PC-3 (cell line): Measurements from ENCODE around the gene RBM33.

Experiments used
- CTCF ChIP-seq: fragments of 300-600 bp; sonication (generic); conservative IDR thresholded peaks from 2 replicates; pipeline ENCODE4 v1.5.1; 2017; ENCODE audit warnings: antibody characterized with exemption, low read depth, mild to moderate bottlenecking, low read length
- EZH2 ChIP-seq: fragments of 300-600 bp; sonication (generic); IDR thresholded peaks from one replicate; pipeline ENCODE4 v1.6.1; 2017; ENCODE audit warnings: antibody characterized with exemption, mild to moderate bottlenecking, low read length; ENCODE audit not compliant: unreplicated experiment
- EZH2phosphoT487 ChIP-seq: fragments of 300-600 bp; sonication (generic); IDR thresholded peaks from 2 replicates; pipeline ENCODE4 v1.6.1; 2018; ENCODE audit warnings: mild to moderate bottlenecking, antibody characterized with exemption, low read length, borderline replicate concordance

GRCh38 chr7:155710031-155710430, 65.6 kb downstream of the RBM33 start:
- no peak for TF ChIP-seq CTCF
- no peak for TF ChIP-seq EZH2
- no peak for TF ChIP-seq EZH2phosphoT487
